ENCODE measurements around the gene PUSL1.

Gene PUSL1

GRCh38 chr1:1306070-1306660, 2.2 kb upstream of the PUSL1 start:
- Histone ChIP-seq H3K4me3 (ENCODE audit: low read depth, low read length) (peak overlapping the region; percentile 90), H3K4me1 (peaks cover 9% of the 10 kb centered on the region), H3K9me3 (no peaks in the 10 kb centered on the region), H3K36me3 (peaks cover 27% of the 10 kb centered on the region), H3K27me3 (no peaks in the 10 kb centered on the region)
- peak; percentile 76 for DNase-seq
- peak; percentile 46 for TF ChIP-seq CTCF (IDR thresholded peaks at IDR 0.05; ENCODE audit: low read depth, low read length)

- Histone ChIP-seq H3K4me1 (peaks cover 9% of the 10 kb centered on the region), H3K36me3 (peaks cover 30% of the 10 kb centered on the region), H3K4me3 (ENCODE audit: low read depth, low read length) (peak overlapping the region; percentile 90), H3K9me3 (no peaks in the 10 kb centered on the region), H3K27me3 (no peaks in the 10 kb centered on the region)
- DNase-seq, result no peak
- TF ChIP-seq CTCF (IDR thresholded peaks at IDR 0.05; ENCODE audit: low read depth, low read length), result no peak
These were observed 1.6 kb upstream of the PUSL1 start for GRCh38 chr1:1306661-1307260.

GRCh38 chr1:1307261-1307922, 1.0 kb upstream of the PUSL1 start:
- no peaks in the 10 kb centered on the region for H3K9me3 ChIP-seq
- no peak for DNase-seq
- peaks cover 9% of the 10 kb centered on the region for H3K4me1 ChIP-seq
- peaks cover 30% of the 10 kb centered on the region for H3K36me3 ChIP-seq
- no peak for TF ChIP-seq CTCF (IDR thresholded peaks at IDR 0.05; ENCODE audit: low read depth, low read length)
- no peaks in the 10 kb centered on the region for H3K27me3 ChIP-seq
- H3K4me3 ChIP-seq (ENCODE audit: low read depth, low read length), result peak overlapping the region; percentile 90

- no peaks in the 10 kb centered on the region for H3K27me3 ChIP-seq
- peak overlapping the region; percentile 80 for H3K4me3 ChIP-seq (ENCODE audit: low read depth, low read length)
- peaks cover 6% of the 10 kb centered on the region for H3K4me1 ChIP-seq
- no peak for DNase-seq
- H3K36me3 ChIP-seq, result peaks cover 44% of the 10 kb centered on the region
- no peaks in the 10 kb centered on the region for H3K9me3 ChIP-seq
- no peak for TF ChIP-seq CTCF (IDR thresholded peaks at IDR 0.05; ENCODE audit: low read depth, low read length)
These were observed 406 bp downstream of the PUSL1 start for GRCh38 chr1:1308756-1309250.

- Histone ChIP-seq H3K36me3 (peaks cover 51% of the 10 kb centered on the region), H3K4me1 (peaks cover under 1% of the 10 kb centered on the region), H3K9me3 (no peaks in the 10 kb centered on the region), H3K27me3 (no peaks in the 10 kb centered on the region), H3K4me3 (ENCODE audit: low read depth, low read length) (peak overlapping the region; percentile 80)
- DNase-seq, result no peak
- no peak for TF ChIP-seq CTCF (IDR thresholded peaks at IDR 0.05; ENCODE audit: low read depth, low read length)
These were observed 1.1 kb downstream of the PUSL1 start for GRCh38 chr1:1309251-1310108.

Data from BE2C (cell line).